HG02642 (cell line): ENCODE measurements around the gene ZSCAN5A.
"Not testable (repeated sequence)": the region's sequence is repeated elsewhere in the genome, so short reads cannot be mapped to it uniquely, and the experiment has no call there.

Source experiments
- ATAC-seq: cut with Tn5 transposase; IDR thresholded peaks from one replicate; pipeline ENCODE4 v1.9.1; 2021; ENCODE audit warnings: mild to moderate bottlenecking; ENCODE audit not compliant: unreplicated experiment, poor library complexity

The ZSCAN5A gene, protein sequence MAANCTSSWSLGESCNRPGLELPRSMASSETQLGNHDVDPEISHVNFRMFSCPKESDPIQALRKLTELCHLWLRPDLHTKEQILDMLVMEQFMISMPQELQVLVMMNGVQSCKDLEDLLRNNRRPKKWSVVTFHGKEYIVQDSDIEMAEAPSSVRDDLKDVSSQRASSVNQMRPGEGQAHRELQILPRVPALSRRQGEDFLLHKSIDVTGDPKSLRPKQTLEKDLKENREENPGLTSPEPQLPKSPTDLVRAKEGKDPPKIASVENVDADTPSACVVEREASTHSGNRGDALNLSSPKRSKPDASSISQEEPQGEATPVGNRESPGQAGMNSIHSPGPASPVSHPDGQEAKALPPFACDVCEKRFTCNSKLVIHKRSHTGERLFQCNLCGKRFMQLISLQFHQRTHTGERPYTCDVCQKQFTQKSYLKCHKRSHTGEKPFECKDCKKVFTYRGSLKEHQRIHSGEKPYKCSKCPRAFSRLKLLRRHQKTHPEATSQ

DNA sequence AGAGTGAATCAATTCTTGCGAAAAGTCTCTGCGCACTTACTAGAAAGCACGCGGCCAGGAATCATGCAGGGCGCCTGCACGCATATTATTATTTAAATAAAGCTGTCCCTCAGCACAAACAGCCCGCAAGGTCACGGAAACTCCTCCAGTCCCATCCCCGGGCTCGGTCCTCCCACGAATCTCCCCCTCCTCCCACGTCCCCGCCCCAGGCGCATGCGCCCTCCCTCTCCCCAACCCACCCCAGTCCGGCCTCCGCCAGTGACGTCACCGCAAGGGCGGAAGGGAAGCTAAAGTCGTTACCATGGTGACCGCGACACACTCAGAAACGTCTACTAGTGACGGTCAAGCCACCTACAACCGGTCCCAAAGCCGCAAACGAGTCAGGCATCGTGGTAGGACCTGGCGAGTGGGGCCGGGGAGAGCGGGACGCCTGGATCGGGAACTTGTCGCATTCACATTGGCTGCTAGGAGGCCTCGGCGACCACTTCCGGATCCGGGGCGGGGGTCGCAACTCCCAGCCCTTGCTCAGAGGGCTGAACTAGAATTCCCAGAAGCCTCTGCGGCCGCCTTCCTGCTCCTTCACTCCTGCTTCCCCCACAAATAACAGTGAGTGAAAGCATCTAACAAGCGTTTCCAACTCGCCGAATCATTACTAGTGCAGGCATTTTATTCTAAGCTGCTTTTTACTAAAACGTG is at the start of gene ZSCAN5A:
TSS of gene ZSCAN5A (minus strand) at position 459 of the 696 bp plus-strand sequence. CDS start 89,793 bp downstream, outside the sequence.
- peak; percentile 80 for ATAC-seq

DNA sequence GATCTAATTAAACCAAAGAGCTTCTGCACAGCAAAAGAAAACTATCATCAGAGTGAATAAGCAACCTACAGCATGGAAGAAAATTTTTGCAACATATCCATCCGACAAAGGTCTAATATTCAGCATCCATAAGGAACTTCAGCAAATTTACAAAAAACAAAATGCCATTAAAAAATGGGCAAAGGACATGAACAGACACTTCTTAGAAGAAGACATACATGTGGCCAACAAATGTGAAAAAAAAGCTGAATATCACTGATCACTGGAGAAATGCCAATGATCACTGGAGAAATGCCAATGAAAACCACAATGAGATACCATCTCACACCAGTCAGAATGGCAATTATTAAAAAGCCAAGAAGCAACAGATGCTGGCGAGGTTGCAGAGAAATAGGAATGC is 46.2 kb upstream of the ZSCAN5A start:
- ATAC-seq = no peak

DNA sequence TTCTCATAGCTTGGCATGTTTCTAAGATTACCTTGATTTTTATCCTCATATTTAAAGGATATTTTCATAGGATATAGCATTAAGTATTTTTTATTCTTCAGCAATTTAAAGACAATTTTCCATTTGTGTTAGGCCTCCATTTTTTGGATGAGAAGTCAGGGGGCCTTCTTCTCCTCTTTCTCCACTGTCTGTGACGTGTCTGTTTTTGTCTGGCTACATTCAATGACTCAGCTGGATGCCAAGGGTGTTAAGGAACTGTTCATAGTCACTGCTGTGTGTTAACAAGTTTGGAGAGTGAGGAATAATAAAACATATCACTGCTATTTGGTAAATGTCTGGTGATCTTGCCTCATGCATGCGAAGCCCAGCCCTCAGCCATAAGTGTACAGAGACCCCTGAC is 42.3 kb upstream of the ZSCAN5A start:
- no peak for ATAC-seq

DNA sequence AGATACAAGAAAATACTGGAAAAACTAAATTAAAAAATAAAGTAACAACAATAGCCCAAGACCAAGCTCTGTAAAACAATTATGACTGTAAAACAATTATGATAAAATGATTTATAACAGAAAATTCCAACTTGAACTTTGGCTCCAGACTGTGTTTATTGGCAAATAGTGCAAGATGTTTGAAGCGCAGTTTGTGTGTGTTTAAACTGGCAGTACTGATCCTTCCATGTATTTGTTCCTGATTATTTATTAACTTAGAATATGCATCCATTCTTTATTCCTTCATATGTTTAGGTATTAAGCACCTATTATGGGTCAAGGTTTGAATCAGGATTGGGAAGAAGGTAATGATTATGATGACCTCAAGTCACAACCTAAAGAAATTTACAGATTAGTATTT is 40.9 kb upstream of the ZSCAN5A start:
- no peak for ATAC-seq

DNA sequence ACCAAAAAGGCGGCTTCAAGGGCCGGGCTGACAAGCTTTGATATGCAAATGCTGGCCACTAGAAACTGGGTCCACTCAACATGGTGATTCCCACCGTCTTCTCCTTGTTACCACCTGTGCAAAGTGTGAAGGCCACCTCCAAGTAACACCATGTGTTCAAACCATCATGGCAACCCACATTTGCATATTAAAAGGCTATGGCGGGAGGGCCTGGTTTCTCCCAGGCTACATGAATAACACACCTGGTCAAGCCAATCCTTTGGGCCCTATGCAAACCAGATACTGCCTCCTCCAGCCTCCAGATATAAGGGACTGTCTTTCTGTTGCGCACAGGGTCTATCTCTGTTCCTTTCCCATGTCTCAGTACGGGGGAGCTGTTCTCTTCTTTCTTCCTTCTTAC is 36.6 kb upstream of the ZSCAN5A start:
- ATAC-seq = no peak

DNA sequence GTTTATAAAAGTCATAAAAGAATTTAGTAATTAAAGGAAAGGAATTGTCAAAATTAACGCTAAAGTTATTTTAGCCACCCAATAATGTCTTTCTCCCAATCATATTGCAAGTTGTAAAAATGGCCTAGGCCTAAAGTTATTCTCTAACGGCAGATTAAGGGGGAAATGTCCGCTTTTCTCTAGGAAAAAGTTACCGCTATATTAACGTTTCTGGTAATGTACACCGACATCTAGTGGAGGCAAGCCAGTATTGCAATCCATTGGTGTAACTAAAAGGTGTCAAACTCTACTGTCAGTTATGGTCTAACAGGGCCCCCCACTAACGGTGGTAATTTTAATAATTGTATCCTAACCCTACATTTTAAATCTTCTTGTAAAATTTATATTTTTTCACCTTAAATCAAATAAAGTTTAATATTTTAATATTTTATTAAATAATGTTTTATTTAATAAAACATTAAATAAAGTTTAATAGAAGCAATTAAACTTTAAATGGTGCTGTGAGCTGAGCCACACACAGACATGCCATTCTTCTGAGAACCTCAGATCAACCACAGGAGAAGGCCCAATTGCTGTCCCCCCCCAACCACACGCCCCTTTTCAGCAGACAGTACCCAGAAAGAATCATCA is 35.9 kb upstream of the ZSCAN5A start:
- no peak for ATAC-seq

DNA sequence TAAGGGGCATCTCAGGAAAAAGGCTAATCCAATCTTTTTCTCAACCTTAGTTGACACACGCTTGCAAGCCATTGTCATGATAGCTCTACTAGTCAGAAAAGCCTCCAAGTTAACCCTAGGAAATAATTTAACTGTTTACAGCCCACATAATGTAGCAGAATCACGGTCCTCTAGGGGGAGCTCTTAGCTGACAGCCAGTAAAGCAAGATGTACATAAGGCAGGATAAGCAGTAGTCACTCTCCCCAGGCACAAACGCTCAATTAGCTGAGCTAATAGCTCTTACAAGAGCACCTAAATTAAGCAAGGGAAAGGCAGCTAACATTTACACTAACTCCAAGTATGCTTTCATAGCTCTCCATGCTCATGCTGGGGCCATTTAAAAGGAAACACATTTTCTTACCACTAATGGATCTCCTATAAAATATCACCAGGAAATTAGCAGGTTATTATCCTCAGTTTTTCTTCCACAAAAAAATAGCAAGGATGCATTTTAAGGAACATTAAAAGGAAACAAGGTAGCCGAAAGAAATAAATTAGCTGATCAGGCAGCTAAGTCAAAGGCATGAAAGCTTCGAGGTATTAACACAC is 33.7 kb upstream of the ZSCAN5A start:
- ATAC-seq = no peak

DNA sequence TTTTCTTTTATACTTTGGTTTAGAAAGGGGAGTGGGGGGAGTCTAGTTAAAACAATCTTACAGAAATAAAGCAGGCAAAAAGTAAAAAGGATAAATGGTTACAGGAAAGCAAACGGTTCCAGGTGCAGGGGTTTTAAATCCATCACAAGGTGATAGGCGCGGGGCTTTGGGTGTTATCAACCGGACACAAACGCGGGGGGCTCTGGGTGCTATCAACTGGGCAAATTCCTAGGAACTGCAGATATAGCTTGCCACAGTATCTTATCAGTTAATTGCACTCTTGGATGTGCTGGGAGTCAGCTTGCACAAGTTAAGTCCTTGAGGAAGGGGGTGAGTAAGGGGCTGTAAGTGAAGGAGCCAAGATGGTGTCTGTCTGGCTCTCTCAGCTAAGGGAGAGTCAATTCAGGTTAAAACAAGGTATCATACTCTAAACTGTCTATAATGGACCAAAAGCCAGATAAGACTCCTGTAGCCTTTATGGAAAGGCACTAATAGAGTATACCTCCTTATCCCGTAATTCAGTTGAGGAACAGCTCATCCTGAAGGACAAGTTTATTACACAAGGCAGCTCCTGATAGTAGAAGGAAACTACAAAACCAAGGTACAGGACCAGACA is 32.6 kb upstream of the ZSCAN5A start:
- ATAC-seq = no peak

DNA sequence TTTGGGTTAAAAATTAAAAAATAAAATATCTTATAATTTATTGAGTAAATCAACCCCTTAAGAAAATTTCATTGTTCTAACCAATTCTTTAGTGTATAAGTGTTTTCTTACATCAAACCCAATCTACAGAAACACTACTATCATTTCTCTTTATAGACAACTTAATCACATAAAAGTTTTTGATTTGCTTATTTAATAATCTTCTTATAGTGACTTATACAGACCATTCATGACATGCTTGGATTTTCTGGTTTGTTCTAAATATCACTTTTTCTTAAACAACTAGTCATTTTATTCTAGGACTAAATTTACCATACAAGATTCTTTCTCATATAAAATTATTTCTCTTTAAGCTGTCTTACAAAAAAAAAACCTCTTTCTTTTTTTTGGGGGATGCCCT is 27.3 kb upstream of the ZSCAN5A start:
- no peak for ATAC-seq

DNA sequence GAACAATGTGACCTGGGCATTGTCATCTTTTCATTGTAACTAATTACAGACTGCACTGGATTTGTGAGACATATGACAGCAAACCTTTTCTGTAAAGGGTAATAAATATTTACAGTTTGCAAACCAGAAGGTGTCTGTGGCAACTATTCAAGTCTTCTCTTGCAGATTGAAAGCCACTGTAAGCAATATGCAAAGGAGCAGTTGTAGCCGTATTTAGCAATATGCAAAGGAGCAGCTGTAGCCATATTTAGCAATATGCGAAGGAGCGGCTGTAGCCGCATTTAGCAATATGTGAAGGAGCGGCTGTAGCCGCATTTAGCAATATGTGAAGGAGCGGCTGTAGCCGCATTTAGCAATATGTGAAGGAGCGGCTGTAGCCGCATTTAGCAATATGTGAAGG is 24.4 kb upstream of the ZSCAN5A start:
- not testable (repeated sequence) for ATAC-seq

DNA sequence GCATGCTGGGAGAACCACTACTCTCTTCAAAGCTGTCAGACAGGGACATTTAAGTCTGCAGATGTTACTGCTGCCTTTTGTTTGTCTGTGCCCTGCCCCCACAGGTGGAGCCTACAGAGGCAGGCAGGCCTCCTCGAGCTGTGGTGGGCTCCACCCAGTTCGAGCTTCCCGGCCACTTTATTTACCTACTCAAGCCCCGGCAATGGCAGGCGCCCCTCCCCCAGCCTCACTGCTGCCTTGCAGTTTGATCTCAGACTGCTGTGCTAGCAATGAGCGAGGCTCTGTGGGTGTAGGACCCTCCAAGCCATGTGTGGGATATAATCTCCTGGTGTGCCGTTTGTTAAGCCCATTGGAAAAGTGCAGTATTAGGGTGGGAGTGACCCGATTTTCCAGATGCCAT is 22.4 kb upstream of the ZSCAN5A start:
- ATAC-seq = not testable (repeated sequence)

DNA sequence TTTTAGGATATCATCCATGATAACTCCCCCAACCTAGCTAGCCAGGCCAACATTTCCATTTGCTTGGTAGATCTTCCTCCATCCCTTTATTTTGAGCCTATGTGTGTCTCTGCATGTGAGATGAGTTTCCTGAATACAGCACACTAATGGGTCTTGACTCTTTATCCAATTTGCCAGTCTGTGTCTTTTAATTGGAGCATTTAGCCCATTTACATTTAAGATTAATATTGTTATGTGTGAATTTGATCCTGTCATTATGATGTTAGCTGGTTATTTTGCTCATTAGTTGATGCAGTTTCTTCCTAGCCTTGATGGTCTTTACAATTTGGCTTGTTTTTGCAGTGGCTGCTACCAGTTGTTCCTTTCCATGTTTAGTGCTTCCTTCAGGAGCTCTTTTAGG is 20.7 kb upstream of the ZSCAN5A start:
- not testable (repeated sequence) for ATAC-seq

DNA sequence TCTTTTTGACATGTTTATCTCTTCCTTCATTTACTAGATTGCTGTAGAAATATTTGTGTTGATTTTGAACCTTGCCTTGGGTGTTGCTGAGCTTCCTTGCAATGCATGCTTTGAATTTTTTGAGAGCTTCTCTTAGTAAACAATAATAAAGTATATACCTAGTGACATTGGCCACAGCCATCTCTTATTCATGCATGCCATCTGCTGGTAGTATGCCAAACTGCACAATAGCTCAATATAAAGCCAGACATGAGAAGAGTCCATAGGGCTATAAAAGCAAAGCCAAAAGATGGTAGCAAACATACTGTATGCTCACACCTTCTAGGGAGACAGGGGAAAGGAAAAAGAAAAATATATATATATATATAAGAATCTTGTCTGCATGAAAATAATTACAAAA is 18.9 kb upstream of the ZSCAN5A start:
- ATAC-seq = no peak

DNA sequence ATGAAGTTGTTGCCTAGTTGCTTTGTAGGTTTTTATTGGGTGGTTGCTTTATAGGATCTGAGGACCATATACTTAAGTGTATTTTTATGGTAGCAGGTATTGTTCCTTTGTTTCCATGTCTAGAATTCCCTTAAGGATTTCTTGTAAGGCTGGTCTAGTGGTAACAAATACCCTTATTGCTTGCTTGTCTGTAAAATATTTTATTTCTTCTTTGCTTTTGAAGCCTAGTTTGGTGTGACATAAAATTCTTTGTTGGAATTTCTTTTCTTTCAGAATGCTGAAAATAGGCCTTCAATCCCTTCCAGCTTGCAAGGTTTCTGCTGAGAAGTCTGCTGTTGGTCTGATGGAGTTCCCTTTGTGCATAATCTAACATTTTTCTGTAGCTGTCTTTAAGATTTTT is 18.1 kb upstream of the ZSCAN5A start:
- ATAC-seq = no peak

DNA sequence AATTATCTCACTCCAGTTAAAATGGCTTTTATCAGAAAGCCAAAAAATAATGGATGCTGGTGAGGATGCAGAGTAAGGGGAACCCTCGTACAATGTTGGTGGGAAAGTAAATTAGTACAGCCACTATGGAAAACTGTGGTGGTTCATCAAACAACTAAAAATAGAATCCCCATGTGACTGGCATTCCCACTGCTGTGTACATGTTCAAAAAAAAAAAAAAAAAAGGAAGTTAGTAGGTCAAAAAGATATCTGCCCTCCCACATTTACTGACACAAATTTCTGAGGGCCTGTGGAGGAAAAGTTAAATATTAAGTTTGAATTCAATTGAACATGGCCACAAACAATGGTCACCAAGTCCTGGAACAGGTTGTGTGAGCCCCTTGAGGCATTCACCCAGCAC is 9.8 kb upstream of the ZSCAN5A start:
- ATAC-seq = no peak

DNA sequence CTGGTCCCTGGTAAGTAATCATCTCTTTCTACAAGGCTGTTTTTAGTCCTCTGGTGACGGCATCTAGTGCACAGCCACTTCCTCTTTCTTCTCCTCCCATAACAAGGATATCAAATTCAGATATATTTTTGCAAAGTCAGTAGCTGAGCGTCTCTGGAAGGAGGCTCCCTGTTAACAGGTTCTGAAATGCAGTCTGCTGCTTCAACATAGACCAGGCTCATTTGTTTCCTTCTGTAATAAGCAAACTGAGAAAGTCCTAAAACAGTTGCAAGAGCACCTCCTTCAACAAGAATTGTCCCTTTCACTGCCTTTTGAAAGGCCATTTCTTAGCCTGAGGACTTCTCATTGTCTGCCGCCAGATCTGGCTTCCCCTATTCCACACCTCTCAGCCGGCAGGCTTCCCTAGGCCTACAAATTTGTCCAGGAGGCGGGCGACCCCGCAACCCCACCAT is 7.4 kb upstream of the ZSCAN5A start:
- ATAC-seq = no peak

DNA sequence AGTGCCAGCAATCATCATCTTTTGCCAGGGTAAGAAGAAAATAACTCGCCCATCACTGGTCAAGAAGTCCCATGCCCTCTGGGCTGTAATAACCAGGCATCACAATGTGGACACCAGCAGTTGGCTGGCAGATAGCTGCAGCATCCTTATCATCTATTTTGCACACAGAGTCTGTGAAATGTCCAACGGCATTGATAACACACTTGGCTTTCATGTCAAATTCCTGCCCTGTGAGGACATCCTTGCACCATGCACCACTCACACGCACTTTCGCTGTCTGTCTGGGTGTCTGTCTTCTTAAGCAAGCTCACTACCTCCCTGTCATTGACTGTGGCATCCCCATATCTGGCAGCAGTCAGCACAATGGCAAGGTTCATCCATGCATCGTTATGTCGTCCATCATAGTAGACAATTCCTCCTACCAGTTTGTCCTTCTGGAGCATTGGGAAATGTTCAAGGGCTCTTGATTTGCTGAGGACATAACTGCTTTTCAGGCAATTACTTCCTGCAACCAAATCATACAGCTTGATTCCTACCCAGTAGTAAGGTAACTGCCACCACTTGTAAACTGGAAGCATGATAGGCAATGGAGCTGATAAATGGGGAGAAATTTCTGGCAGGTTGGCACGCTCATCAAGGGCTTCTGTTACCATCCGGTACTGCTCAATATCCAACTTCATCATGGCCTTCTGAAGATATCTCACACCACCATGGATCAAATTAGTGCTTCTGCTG is 6.8 kb upstream of the ZSCAN5A start:
- no peak for ATAC-seq

DNA sequence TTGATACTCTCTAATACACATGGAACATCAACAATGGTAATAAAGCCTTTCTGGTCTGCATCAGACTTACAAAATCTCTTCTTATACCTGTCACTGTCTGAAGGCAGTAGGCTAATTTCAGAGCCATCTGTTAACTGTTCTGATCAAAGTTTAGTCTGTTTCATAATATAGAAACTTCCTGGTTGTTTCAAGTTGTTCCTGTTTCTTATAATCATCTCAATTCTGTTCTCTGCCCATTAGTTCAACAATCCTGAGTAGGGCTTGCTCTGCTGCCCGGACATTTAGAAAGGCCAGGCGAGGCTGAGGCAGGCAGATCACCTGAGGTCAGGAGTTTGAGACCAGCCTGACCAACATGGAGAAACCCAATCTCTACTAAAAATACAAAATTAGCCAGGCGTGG is 5.4 kb upstream of the ZSCAN5A start:
- ATAC-seq = no peak

DNA sequence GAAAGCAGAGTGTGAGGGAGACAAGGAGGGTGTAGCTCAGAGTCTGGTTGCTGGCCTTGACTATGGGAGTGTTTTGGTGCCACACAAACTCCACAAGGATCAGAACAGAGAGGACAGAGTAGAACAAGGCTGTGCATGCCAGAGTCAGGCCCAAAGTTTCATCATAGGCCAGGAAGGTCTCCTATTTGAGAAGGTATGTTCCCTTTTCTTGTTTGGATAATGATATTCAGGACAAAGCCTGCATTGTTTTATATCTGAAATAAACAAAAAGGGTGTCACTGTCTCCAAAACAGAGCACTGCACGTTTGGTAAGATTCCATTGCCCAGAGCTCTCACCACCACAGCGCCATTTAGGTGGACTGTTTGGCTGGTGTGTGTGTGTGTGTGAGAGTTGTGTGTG is 3.1 kb upstream of the ZSCAN5A start:
- ATAC-seq = no peak

DNA sequence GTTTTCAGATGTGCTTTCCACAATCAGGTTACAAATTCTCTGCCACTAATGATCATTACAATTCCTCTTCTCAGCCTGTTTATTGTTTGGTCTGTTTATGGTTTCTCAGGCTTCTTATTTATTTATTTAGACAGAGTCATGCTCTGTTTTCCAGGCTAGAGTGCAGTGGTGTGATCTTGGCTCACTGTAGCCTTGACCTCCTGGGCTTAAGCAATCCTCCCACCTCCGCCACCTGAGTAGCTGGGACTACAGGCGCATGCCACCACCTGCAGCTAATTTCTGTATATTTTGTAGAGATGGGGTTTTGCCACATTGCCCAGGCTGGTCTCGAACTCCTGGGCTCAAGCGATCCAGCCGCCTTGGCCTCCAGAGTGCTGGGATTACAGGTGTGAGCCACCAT is 2.1 kb upstream of the ZSCAN5A start:
- ATAC-seq = no peak
